Testis (tissue), 2 donors: ENCODE data around the gene PARP3.

Source experiments
- POLR2A ChIP-seq: fragments of 450-650 bp; IDR thresholded peaks from one replicate; pipeline ENCODE4 v1.6.1; 2017; ENCODE audit warnings: antibody characterized with exemption, mild to moderate bottlenecking, moderate library complexity
- TF ChIP-seq, protein P1 (sequence below), 3 experiments: fragments of 450-650 bp in 2 of 3; fragments of 200-600 bp in 1 of 3; sonication (generic) in 1 of 3; IDR thresholded peaks; one replicate each; pipeline ENCODE4 v1.5.1; 2016 to 2019; ENCODE audit warnings: antibody characterized with exemption in 3 of 3, mild to moderate bottlenecking in 2 of 3, moderate library complexity in 1 of 3

GRCh38 chr3:51957520-51958205 is 15.5 kb downstream of the PARP3 start:
- TF ChIP-seq POLR2A, result no peak
- TF ChIP-seq, protein P1, sequence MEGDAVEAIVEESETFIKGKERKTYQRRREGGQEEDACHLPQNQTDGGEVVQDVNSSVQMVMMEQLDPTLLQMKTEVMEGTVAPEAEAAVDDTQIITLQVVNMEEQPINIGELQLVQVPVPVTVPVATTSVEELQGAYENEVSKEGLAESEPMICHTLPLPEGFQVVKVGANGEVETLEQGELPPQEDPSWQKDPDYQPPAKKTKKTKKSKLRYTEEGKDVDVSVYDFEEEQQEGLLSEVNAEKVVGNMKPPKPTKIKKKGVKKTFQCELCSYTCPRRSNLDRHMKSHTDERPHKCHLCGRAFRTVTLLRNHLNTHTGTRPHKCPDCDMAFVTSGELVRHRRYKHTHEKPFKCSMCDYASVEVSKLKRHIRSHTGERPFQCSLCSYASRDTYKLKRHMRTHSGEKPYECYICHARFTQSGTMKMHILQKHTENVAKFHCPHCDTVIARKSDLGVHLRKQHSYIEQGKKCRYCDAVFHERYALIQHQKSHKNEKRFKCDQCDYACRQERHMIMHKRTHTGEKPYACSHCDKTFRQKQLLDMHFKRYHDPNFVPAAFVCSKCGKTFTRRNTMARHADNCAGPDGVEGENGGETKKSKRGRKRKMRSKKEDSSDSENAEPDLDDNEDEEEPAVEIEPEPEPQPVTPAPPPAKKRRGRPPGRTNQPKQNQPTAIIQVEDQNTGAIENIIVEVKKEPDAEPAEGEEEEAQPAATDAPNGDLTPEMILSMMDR (IDR thresholded peaks at IDR 0.05), result no peak
